Left ventricle myocardium inferior (tissue), 1 donor: Measurements from ENCODE around the gene MCL1. TPM values are rescaled to one million over a fixed set of nuclear protein-coding genes. Genes with fewer than 3 reads are reported as not detected.
A peak's percentile ranks its signal among the peaks of the same experiment; 100 is the strongest.
"Not testable (repeated sequence)": the region's sequence is repeated elsewhere in the genome, so short reads cannot be mapped to it uniquely, and the experiment has no call there.

Experiments used
- DNase-seq: peaks from one replicate; pipeline ENCODE4 v3.0.0-alpha.2; 2020
- H3K27ac ChIP-seq: fragments of 200-600 bp; replicated peaks from 2 replicates; pipeline ENCODE4 v1.8.0; 2021
- H3K27me3 ChIP-seq: fragments of 200-600 bp; 2 replicates; pipeline ENCODE4 v1.8.0; 2021; ENCODE audit warnings: low read depth
- H3K36me3 ChIP-seq: fragments of 200-600 bp; 2 replicates; pipeline ENCODE4 v1.8.0; 2021
- H3K4me1 ChIP-seq: fragments of 200-600 bp; 2 replicates; pipeline ENCODE4 v1.8.0; 2021
- H3K4me3 ChIP-seq: fragments of 200-600 bp; 2 replicates; pipeline ENCODE4 v1.8.0; 2021; ENCODE audit warnings: mild to moderate bottlenecking, moderate library complexity
- H3K9me3 ChIP-seq: fragments of 200-600 bp; replicated peaks from 2 replicates; pipeline ENCODE4 v1.8.0; 2021
- CTCF ChIP-seq: fragments of 200-600 bp; IDR thresholded peaks from 2 replicates; pipeline ENCODE4 v1.8.0; 2021; ENCODE audit warnings: antibody characterized with exemption, mild to moderate bottlenecking, borderline replicate concordance
- intact Hi-C: fragments of 100-400 bp; cut with micrococcal nuclease; formaldehyde crosslinking; loops from one replicate; pipeline ENCODE4 v1.11.0; 2022
- total RNA-seq: library from RNA; stranded (reverse); fragmentation: NEBNext Ultra II Directional; extraction: Animal tissue kit (Norgen Biotek cat#: 25700); gene quantifications from one replicate; pipeline ENCODE4 v1.2.1, GENCODE V29; 2021
- donor health status: DM: no; HTN: yes; CAD: no; lungs with severe emphysema.

Gene MCL1
- total RNA-seq, 1 donor from 2014 or later, result 97.0 TPM

DNA sequence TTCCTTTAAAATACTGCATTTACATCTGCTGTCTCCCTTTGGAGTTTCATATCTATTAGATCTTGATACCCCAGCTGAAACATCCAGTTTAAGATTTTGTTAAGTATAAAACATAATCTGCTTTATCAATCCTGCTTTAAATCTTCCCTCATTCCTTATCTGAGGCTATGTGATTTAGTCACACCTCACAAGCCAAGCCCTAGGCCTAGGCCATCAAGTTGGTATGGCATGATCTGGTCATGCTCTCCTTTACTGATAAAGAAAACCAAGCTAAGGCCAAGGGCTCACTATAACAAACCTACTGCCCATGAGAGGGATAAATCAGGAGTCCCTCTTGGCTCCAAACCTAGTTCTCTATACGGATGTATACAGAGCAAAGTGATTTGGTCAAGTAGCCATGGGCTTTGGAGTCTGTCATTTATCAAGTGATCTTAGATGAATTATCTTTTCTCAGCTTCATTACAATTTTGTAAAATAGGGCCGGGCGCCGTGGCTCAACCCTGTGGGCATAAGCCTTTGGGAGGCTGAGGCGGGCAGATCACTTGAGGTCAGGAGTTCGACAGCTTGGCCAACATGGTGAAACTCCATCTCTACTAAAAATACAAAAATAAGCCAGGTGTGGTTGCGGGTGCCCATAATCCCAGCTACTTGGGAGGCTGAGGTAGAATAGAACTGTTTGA, 27.2 kb upstream of the MCL1 start:
- H3K4me3 ChIP-seq, result no peak overlapping the region
- intact Hi-C loops, result no loop called here
- peaks cover 44% of the 10 kb centered on the region for H3K4me1 ChIP-seq
- TF ChIP-seq CTCF, result no peak
- no peaks in the 10 kb centered on the region for H3K36me3 ChIP-seq
- H3K27ac ChIP-seq, result no peak overlapping the region
- DNase-seq, result no peak
- H3K9me3 ChIP-seq, result no peaks in the 10 kb centered on the region
- H3K27me3 ChIP-seq, result no peaks in the 10 kb centered on the region

GRCh38 chr1:150605451-150605731, 26.0 kb upstream of the MCL1 start:
- intact Hi-C loops, H3K4me3 ChIP-seq, H3K9me3 ChIP-seq, DNase-seq, H3K27me3 ChIP-seq, H3K36me3 ChIP-seq: not testable (repeated sequence)
- peak overlapping the region; percentile 83 for H3K27ac ChIP-seq
- H3K4me1 ChIP-seq, result peaks cover 32% of the 10 kb centered on the region

DNA sequence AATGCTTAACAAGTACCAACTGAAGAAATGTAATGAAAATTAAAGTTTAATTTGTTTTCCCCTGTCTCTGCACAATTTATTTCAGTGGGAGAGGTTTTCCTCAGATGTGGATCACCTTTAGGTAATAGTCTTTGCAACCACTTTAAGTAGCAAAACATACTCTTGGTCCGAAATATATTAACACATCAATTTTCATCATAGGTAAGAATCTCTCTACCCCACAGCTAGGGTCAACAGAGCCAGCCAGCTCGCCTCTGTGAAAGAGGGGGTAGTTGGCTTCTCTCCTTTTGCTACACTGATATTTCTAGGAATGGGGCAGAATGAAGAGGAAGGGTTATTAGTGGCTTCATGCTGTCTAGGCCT, 24.8 kb upstream of the MCL1 start:
- Histone ChIP-seq H3K9me3 (no peaks in the 10 kb centered on the region), H3K4me1 (peaks cover 20% of the 10 kb centered on the region), H3K4me3 (no peak overlapping the region), H3K36me3 (peaks cover 9% of the 10 kb centered on the region), H3K27me3 (no peaks in the 10 kb centered on the region), H3K27ac (peak overlapping the region; percentile 83)
- no peak for DNase-seq
- intact Hi-C loops, result no loop called here
- TF ChIP-seq CTCF, result no peak

GRCh38 chr1:150603711-150604110, 24.3 kb upstream of the MCL1 start:
- intact Hi-C loops, result no loop called here
- Histone ChIP-seq H3K4me1 (peaks cover 17% of the 10 kb centered on the region), H3K36me3 (peaks cover 9% of the 10 kb centered on the region), H3K27ac (peak overlapping the region; percentile 83), H3K4me3 (no peak overlapping the region), H3K27me3 (no peaks in the 10 kb centered on the region), H3K9me3 (no peaks in the 10 kb centered on the region)
- no peak for TF ChIP-seq CTCF
- DNase-seq, result no peak

GRCh38 chr1:150602372-150602771, 23.0 kb upstream of the MCL1 start:
- not testable (repeated sequence) for H3K27me3 ChIP-seq

GRCh38 chr1:150601540-150601939, 22.1 kb upstream of the MCL1 start:
- Histone ChIP-seq H3K9me3 (no peaks in the 10 kb centered on the region), H3K4me1 (peaks cover 17% of the 10 kb centered on the region), H3K27ac (no peak overlapping the region), H3K36me3 (peaks cover 9% of the 10 kb centered on the region), H3K4me3 (no peak overlapping the region), H3K27me3 (no peaks in the 10 kb centered on the region)
- intact Hi-C loops, result no loop called here
- DNase-seq, result no peak
- TF ChIP-seq CTCF, result no peak

More at GRCh38 chr1:150602372-150602771, 23.0 kb upstream of the MCL1 start:
- H3K36me3 ChIP-seq, H3K27ac ChIP-seq, DNase-seq, intact Hi-C loops, H3K9me3 ChIP-seq, H3K4me3 ChIP-seq: not testable (repeated sequence)
- peaks cover 17% of the 10 kb centered on the region for H3K4me1 ChIP-seq

GRCh38 chr1:150598346-150598745, 18.9 kb upstream of the MCL1 start:
- intact Hi-C loops, H3K36me3 ChIP-seq, DNase-seq, H3K27ac ChIP-seq, H3K4me1 ChIP-seq, H3K9me3 ChIP-seq, H3K27me3 ChIP-seq, H3K4me3 ChIP-seq: not testable (repeated sequence)
